Frontal cortex (tissue), 1 donor: Measurements from ENCODE around the gene DCX. TPM values are rescaled to one million over a fixed set of nuclear protein-coding genes. Genes with fewer than 3 reads are reported as not detected.

Source experiments
- small RNA-seq: library from RNA; depleted of rRNA; stranded (forward); fragments of <200 nt; gene quantifications from one replicate; pipeline ENCODE3, GENCODE V24; 2014
- total RNA-seq: library from RNA; depleted of rRNA; stranded (reverse); fragments of >200 nt; gene quantifications from one replicate; pipeline ENCODE4 v1.2.3, GENCODE V29; 2014

Gene DCX
- total RNA-seq, 1 donor from 2014 or later, result 231 TPM

Small RNA genes lying within 50 kb of the gene (small RNA-seq; reads per million reads assigned to genes)
- not detected for gene RNU6-496P

Other genes starting within 250 kb of the DCX start
- gene CAPN6, start 141.7 kb downstream of the DCX start, total RNA-seq, result under 0.01 TPM
- under 0.01 TPM for gene SERTM2, start 99.5 kb upstream of the DCX start, total RNA-seq